ENCODE measurements around the gene CCZ1.
"Not testable (repeated sequence)": the region's sequence is repeated elsewhere in the genome, so short reads cannot be mapped to it uniquely, and the experiment has no call there.

DNA sequence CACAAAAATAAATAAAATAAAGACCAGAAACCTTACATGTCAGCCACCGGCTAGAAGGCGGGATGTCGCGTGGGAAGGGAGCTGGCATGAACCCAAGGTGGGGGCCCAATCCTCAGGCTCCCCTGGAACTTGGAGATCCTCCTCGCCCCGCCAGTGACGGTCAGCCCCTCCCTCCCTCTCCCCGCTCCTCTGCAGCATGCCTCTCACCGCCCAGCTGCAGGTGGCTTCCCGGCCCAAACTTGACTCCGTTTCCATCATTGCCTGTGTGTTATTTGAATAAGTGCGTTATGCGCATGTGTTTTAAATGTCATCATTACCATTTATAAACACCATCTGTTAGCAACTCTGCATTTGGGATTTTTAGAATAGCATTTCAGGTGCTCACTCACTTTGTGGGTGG, 64.7 kb downstream of the CCZ1 start:
- TF ChIP-seq, protein P1, sequence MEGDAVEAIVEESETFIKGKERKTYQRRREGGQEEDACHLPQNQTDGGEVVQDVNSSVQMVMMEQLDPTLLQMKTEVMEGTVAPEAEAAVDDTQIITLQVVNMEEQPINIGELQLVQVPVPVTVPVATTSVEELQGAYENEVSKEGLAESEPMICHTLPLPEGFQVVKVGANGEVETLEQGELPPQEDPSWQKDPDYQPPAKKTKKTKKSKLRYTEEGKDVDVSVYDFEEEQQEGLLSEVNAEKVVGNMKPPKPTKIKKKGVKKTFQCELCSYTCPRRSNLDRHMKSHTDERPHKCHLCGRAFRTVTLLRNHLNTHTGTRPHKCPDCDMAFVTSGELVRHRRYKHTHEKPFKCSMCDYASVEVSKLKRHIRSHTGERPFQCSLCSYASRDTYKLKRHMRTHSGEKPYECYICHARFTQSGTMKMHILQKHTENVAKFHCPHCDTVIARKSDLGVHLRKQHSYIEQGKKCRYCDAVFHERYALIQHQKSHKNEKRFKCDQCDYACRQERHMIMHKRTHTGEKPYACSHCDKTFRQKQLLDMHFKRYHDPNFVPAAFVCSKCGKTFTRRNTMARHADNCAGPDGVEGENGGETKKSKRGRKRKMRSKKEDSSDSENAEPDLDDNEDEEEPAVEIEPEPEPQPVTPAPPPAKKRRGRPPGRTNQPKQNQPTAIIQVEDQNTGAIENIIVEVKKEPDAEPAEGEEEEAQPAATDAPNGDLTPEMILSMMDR (IDR thresholded peaks at IDR 0.05; ENCODE audit: low read depth, low read length) = not testable (repeated sequence)
- not testable (repeated sequence) for TF ChIP-seq EZH2phosphoT487 (IDR thresholded peaks at IDR 0.05; ENCODE audit: low read depth)

Measured in OCI-LY3 (cell line).